HepG2 (cell line): Measurements from ENCODE around the gene NTMT1. TPM values are rescaled to one million over a fixed set of nuclear protein-coding genes. Genes with fewer than 3 reads are reported as not detected.

Source experiments
- ARNTL ChIP-seq: sonication (generic); formaldehyde crosslinking; IDR thresholded peaks from 2 replicates; pipeline ENCODE4 v1.4.0; 2020; ENCODE audit warnings: mild to moderate bottlenecking, missing genetic modification reagents
- ETV6 ChIP-seq: sonication (generic); formaldehyde crosslinking; conservative IDR thresholded peaks from 2 replicates; pipeline ENCODE4 v1.4.0; 2020; ENCODE audit warnings: missing genetic modification reagents
- FUBP1 ChIP-seq: sonication (generic); formaldehyde crosslinking; IDR thresholded peaks from 2 replicates; pipeline ENCODE4 v1.5.1; 2020; ENCODE audit warnings: missing genetic modification reagents, mild to moderate bottlenecking, borderline replicate concordance
- HDAC6 ChIP-seq: fragments of 200-600 bp; sonication (generic); IDR thresholded peaks from 2 replicates; pipeline ENCODE4 v1.7.0; 2017; ENCODE audit warnings: mild to moderate bottlenecking, antibody characterized with exemption, low read length, low read depth
- HMG20B ChIP-seq: conservative IDR thresholded peaks from 2 replicates; pipeline ENCODE4 v1.6.1; 2016; ENCODE audit warnings: missing genetic modification reagents, missing compliant biosample characterization
- HNRNPUL1 ChIP-seq: fragments of 200-400 bp; formaldehyde crosslinking; IDR thresholded peaks from 2 replicates; pipeline ENCODE4 v1.6.1; 2017; ENCODE audit warnings: low read depth, mild to moderate bottlenecking, low read length, moderate library complexity
- NFE2 ChIP-seq: sonication (generic); formaldehyde crosslinking; IDR thresholded peaks from 2 replicates; pipeline ENCODE4 v1.4.0; 2020; ENCODE audit warnings: missing genetic modification reagents
- NFYB ChIP-seq: sonication (generic); formaldehyde crosslinking; IDR thresholded peaks from 2 replicates; pipeline ENCODE4 v1.4.0; 2020; ENCODE audit warnings: missing genetic modification reagents
- POLR2AphosphoS2 ChIP-seq: IDR thresholded peaks from 2 replicates; pipeline ENCODE4 v1.6.1; 2011; ENCODE audit warnings: low read depth, low read length, improper control_type of control experiment
- SATB2 ChIP-seq: sonication (generic); formaldehyde crosslinking; IDR thresholded peaks from 2 replicates; pipeline ENCODE4 v1.5.0; 2020; ENCODE audit warnings: missing genetic modification reagents
- TARDBP ChIP-seq: sonication (generic); formaldehyde crosslinking; IDR thresholded peaks from 2 replicates; pipeline ENCODE4 v1.8.0; 2022; ENCODE audit warnings: mild to moderate bottlenecking, missing genetic modification reagents
- TEF ChIP-seq: sonication (generic); formaldehyde crosslinking; IDR thresholded peaks from 2 replicates; pipeline ENCODE4 v1.5.0; 2020; ENCODE audit warnings: missing genetic modification reagents
- ZBTB49 ChIP-seq: sonication (generic); formaldehyde crosslinking; IDR thresholded peaks from 2 replicates; pipeline ENCODE4 v1.4.0; 2020; ENCODE audit warnings: missing genetic modification reagents, borderline replicate concordance
- ZNF503 ChIP-seq: sonication (generic); formaldehyde crosslinking; IDR thresholded peaks from 2 replicates; pipeline ENCODE4 v1.4.0; 2020; ENCODE audit warnings: missing genetic modification reagents
- ZNF567 ChIP-seq: sonication (generic); formaldehyde crosslinking; IDR thresholded peaks from 2 replicates; pipeline ENCODE4 v1.8.1; 2023; ENCODE audit warnings: mild to moderate bottlenecking, missing genetic modification reagents, borderline replicate concordance
- ZNF605 ChIP-seq: sonication (generic); formaldehyde crosslinking; IDR thresholded peaks from 2 replicates; pipeline ENCODE4 v1.8.0; 2022; ENCODE audit warnings: mild to moderate bottlenecking, missing genetic modification reagents
- ZNF629 ChIP-seq: sonication (generic); formaldehyde crosslinking; conservative IDR thresholded peaks from 2 replicates; pipeline ENCODE4 v1.5.0; 2020; ENCODE audit warnings: missing genetic modification reagents
- ZNF652 ChIP-seq: IDR thresholded peaks from 2 replicates; pipeline ENCODE4 v1.6.1; 2016; ENCODE audit warnings: low read depth, borderline replicate concordance
- ZNF7 ChIP-seq: IDR thresholded peaks from 2 replicates; pipeline ENCODE4 v1.6.1; 2016; ENCODE audit warnings: missing biosample characterization, missing genetic modification reagents
- polyA plus RNA-seq, 8 experiments: library from polyadenylated mRNA; depleted of rRNA in 3 of 8; stranded (reverse) in 7 of 8; unstranded in 1 of 8; fragments of >200 nt; fragmentation: Illumina TruSeq in 4 of 8; extraction: Trizol in 4 of 8; gene quantifications; 2 replicates each; pipeline versions ENCODE4 v1.2.1 to v1.2.3, GENCODE V29; 2011 to 2016; ENCODE audit warnings: low read depth in 4 of 8, missing spikeins in 1 of 8, mixed read lengths in 1 of 8; ENCODE audit not compliant: insufficient read depth in 1 of 8
- total RNA-seq, 5 experiments: library from RNA; depleted of rRNA; stranded (reverse); fragments of >200 nt; fragmentation: Illumina TruSeq; extraction: Trizol; gene quantifications; 2 replicates each; pipeline ENCODE4 v1.2.3, GENCODE V29; 2016; ENCODE audit warnings: low read depth in 1 of 5
- TF ChIP-seq, protein P1 (sequence below): sonication (generic); formaldehyde crosslinking; IDR thresholded peaks from 2 replicates; pipeline ENCODE4 v1.4.0; 2020; ENCODE audit warnings: missing genetic modification reagents

Gene NTMT1
- total and polyA plus RNA-seq, 2 of the 13 experiments (the other 11 are each of a cell fraction or from before 2014, with no cell fraction given), result 49.1 to 53.8 TPM

DNA sequence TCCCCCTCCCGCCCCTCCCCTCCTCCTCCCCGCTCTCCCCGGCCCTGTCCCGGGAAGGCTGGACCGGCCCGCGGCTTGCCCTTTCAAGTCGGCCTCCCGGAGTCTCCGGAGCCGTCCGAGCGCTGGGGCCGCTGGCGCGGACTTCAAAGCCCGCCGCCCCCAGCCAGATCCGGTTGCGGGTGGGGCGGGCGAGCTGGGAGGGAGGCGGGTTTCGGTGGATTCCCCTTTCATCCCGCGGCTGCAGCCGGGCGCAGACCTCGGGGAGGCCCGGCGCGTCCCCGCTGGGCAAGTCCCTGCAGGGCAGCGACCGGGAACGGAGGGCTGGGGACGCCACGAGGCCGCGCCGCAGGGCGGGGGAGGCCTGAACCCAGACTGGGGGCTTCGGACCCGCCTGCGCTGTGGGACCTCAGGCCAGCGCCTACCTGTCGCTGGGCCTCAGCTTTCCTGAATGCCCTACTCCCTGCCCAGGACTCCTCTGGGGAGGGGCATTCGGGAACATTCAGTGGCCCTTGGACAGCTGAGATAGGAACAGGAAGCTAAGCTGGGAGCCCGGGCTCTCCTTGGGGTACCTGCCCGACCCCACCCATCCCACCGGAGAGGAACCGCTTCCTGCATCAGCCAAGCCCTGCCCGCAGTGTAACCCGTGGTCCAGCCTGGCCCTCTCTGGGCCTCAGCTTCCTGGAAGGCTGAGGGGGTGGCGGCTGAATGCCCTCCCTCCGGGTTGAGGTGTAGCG lies 28.4 kb upstream of the NTMT1 start (continued):
- no peak for TF ChIP-seq ZNF567 (CRISPR knock-in tag)
- peak; percentile 89; the same call in 1 of the 2 replicates for TF ChIP-seq ARNTL (CRISPR knock-in tag)
- no peak for TF ChIP-seq POLR2AphosphoS2
- peak; percentile 97 for TF ChIP-seq ZNF503 (CRISPR knock-in tag)
- TF ChIP-seq ZNF652 (CRISPR knock-in tag), result no peak; the same call in 1 of the 2 replicates
- peak; percentile 63; the same call in 1 of the 2 replicates for TF ChIP-seq TARDBP (CRISPR knock-in tag)
- TF ChIP-seq HDAC6, result no peak
- TF ChIP-seq TEF (CRISPR knock-in tag), result no peak
- 0 out of 2 replicates have a peak, but pooled peaks have one; percentile 34 for TF ChIP-seq ETV6 (CRISPR knock-in tag)
- TF ChIP-seq ZNF629 (CRISPR knock-in tag), result peak; percentile 33; the same call in 1 of the 2 replicates
- TF ChIP-seq NFYB (CRISPR knock-in tag), result no peak; the same call in 1 of the 2 replicates
- TF ChIP-seq FUBP1 (CRISPR knock-in tag), result peak; percentile 88; the same call in 1 of the 2 replicates
- TF ChIP-seq HNRNPUL1, result peak; percentile 80
- no peak for TF ChIP-seq NFE2 (CRISPR knock-in tag)
- peak; percentile 72; the same call in 1 of the 2 replicates for TF ChIP-seq SATB2 (CRISPR knock-in tag)
- TF ChIP-seq HMG20B (CRISPR knock-in tag), result peak; percentile 85; the same call in 1 of the 2 replicates
- TF ChIP-seq ZBTB49 (CRISPR knock-in tag), result no peak
- TF ChIP-seq, protein P1, sequence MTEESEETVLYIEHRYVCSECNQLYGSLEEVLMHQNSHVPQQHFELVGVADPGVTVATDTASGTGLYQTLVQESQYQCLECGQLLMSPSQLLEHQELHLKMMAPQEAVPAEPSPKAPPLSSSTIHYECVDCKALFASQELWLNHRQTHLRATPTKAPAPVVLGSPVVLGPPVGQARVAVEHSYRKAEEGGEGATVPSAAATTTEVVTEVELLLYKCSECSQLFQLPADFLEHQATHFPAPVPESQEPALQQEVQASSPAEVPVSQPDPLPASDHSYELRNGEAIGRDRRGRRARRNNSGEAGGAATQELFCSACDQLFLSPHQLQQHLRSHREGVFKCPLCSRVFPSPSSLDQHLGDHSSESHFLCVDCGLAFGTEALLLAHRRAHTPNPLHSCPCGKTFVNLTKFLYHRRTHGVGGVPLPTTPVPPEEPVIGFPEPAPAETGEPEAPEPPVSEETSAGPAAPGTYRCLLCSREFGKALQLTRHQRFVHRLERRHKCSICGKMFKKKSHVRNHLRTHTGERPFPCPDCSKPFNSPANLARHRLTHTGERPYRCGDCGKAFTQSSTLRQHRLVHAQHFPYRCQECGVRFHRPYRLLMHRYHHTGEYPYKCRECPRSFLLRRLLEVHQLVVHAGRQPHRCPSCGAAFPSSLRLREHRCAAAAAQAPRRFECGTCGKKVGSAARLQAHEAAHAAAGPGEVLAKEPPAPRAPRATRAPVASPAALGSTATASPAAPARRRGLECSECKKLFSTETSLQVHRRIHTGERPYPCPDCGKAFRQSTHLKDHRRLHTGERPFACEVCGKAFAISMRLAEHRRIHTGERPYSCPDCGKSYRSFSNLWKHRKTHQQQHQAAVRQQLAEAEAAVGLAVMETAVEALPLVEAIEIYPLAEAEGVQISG (CRISPR knock-in tag), result peak; percentile 84
- no peak for TF ChIP-seq ZNF7 (CRISPR knock-in tag)
- TF ChIP-seq ZNF605, result peak; percentile 70
